ENCODE data around the gene RPUSD4. TPM values are rescaled to one million over a fixed set of nuclear protein-coding genes. Genes with fewer than 3 reads are reported as not detected.

The RPUSD4 gene
- total and polyA plus RNA-seq, 2 experiments from 2014 or later: 20.8 to 60.8 TPM

- Mint-ChIP-seq H3K4me1 (peaks cover 47% of the 10 kb centered on the region), H3K4me3 (no peak overlapping the region), H3K27me3 (ENCODE audit: insufficient read depth, low read depth, poor library complexity) (peaks cover 4% of the 10 kb centered on the region), H3K27ac (no peak overlapping the region), H3K36me3 (ENCODE audit: low read depth) (peaks cover 9% of the 10 kb centered on the region), H3K9me3 (peaks cover 14% of the 10 kb centered on the region)
- Histone ChIP-seq H3K27ac (ENCODE audit: low read depth) (no peak overlapping the region), H3K4me1 (ENCODE audit: insufficient read depth) (peaks cover 29% of the 10 kb centered on the region), H3K79me2 (replicated peaks; ENCODE audit: insufficient read depth) (no peaks in the 10 kb centered on the region), H3K9me2 (ENCODE audit: insufficient read depth) (no peaks in the 10 kb centered on the region), H3K4me3 (no peak overlapping the region), H3K4me2 (no peak overlapping the region), H2AFZ (no peak overlapping the region), H3K27me3 (ENCODE audit: insufficient read depth) (no peaks in the 10 kb centered on the region), H4K20me1 (replicated peaks; ENCODE audit: insufficient read depth) (no peaks in the 10 kb centered on the region), H3F3A (replicated peaks; ENCODE audit: low read depth) (0 out of 2 replicates have a peak, but pooled peaks cover 2% of the 10 kb centered on the region), H3K36me3 (ENCODE audit: insufficient read depth) (no peaks in the 10 kb centered on the region)
- no peak for DNase-seq (ENCODE audit: low spot score)
- ATAC-seq: no peak
- TF ChIP-seq NANOG (IDR thresholded peaks at IDR 0.05; ENCODE audit: borderline replicate concordance) (no peak), JUNB (IDR thresholded peaks at IDR 0.05; ENCODE audit: unreplicated experiment) (no peak), EZH2 (IDR thresholded peaks at IDR 0.05; ENCODE audit: low read depth, unreplicated experiment) (no peak), EZH2phosphoT487 (IDR thresholded peaks at IDR 0.05; ENCODE audit: unreplicated experiment) (no peak), CTCF (conservative IDR thresholded peaks at IDR 0.05; ENCODE audit: low read depth in 2 of 2) (no peak), POLR2AphosphoS5 (IDR thresholded peaks at IDR 0.05; ENCODE audit: low read depth) (no peak), REST (IDR thresholded peaks at IDR 0.05; ENCODE audit: unreplicated experiment) (no peak), CREB1 (CRISPR knock-in tag; IDR thresholded peaks at IDR 0.05; ENCODE audit: low read depth) (no peak), ZNF331 (CRISPR knock-in tag; IDR thresholded peaks at IDR 0.05; ENCODE audit: low read depth) (no peak), STAT1 (IDR thresholded peaks at IDR 0.05; ENCODE audit: unreplicated experiment) (no peak), ETS1 (IDR thresholded peaks at IDR 0.05) (no peak), ZNF114 (CRISPR knock-in tag; IDR thresholded peaks at IDR 0.05) (no peak)
- TF ChIP-seq, protein P1, sequence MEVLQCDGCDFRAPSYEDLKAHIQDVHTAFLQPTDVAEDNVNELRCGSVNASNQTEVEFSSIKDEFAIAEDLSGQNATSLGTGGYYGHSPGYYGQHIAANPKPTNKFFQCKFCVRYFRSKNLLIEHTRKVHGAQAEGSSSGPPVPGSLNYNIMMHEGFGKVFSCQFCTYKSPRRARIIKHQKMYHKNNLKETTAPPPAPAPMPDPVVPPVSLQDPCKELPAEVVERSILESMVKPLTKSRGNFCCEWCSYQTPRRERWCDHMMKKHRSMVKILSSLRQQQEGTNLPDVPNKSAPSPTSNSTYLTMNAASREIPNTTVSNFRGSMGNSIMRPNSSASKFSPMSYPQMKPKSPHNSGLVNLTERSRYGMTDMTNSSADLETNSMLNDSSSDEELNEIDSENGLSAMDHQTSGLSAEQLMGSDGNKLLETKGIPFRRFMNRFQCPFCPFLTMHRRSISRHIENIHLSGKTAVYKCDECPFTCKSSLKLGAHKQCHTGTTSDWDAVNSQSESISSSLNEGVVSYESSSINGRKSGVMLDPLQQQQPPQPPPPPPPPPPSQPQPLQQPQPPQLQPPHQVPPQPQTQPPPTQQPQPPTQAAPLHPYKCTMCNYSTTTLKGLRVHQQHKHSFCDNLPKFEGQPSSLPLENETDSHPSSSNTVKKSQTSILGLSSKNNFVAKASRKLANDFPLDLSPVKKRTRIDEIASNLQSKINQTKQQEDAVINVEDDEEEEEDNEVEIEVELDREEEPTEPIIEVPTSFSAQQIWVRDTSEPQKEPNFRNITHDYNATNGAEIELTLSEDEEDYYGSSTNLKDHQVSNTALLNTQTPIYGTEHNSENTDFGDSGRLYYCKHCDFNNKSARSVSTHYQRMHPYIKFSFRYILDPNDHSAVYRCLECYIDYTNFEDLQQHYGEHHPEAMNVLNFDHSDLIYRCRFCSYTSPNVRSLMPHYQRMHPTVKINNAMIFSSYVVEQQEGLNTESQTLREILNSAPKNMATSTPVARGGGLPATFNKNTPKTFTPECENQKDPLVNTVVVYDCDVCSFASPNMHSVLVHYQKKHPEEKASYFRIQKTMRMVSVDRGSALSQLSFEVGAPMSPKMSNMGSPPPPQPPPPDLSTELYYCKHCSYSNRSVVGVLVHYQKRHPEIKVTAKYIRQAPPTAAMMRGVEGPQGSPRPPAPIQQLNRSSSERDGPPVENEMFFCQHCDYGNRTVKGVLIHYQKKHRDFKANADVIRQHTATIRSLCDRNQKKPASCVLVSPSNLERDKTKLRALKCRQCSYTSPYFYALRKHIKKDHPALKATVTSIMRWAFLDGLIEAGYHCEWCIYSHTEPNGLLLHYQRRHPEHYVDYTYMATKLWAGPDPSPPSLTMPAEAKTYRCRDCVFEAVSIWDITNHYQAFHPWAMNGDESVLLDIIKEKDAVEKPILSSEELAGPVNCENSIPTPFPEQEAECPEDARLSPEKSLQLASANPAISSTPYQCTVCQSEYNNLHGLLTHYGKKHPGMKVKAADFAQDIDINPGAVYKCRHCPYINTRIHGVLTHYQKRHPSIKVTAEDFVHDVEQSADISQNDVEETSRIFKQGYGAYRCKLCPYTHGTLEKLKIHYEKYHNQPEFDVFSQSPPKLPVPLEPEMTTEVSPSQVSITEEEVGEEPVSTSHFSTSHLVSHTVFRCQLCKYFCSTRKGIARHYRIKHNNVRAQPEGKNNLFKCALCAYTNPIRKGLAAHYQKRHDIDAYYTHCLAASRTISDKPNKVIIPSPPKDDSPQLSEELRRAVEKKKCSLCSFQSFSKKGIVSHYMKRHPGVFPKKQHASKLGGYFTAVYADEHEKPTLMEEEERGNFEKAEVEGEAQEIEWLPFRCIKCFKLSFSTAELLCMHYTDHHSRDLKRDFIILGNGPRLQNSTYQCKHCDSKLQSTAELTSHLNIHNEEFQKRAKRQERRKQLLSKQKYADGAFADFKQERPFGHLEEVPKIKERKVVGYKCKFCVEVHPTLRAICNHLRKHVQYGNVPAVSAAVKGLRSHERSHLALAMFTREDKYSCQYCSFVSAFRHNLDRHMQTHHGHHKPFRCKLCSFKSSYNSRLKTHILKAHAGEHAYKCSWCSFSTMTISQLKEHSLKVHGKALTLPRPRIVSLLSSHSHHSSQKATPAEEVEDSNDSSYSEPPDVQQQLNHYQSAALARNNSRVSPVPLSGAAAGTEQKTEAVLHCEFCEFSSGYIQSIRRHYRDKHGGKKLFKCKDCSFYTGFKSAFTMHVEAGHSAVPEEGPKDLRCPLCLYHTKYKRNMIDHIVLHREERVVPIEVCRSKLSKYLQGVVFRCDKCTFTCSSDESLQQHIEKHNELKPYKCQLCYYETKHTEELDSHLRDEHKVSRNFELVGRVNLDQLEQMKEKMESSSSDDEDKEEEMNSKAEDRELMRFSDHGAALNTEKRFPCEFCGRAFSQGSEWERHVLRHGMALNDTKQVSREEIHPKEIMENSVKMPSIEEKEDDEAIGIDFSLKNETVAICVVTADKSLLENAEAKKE (CRISPR knock-in tag; IDR thresholded peaks at IDR 0.05): no peak
These were observed 59.3 kb downstream of the RPUSD4 start for GRCh38 chr11:126152152-126152551.

All from GM23338 (cell line).